Astrocyte (in vitro differentiated cells and primary cell): Measurements from ENCODE around the gene SLC6A13.

ENCODE experiments used
- CTCF ChIP-seq: IDR thresholded peaks from 2 replicates; pipeline ENCODE4 v1.5.1; 2011; ENCODE audit warnings: low read depth, mild to moderate bottlenecking, inconsistent platforms, low read length, moderate library complexity; ENCODE audit not compliant: insufficient read depth
- EZH2 ChIP-seq: IDR thresholded peaks from 2 replicates; pipeline ENCODE4 v1.6.1; 2012; ENCODE audit warnings: mild to moderate bottlenecking, low read length, inconsistent platforms; ENCODE audit not compliant: insufficient read depth

GRCh38 chr12:182381-182892, 80.2 kb downstream of the SLC6A13 start:
- TF ChIP-seq CTCF (no peak), EZH2 (no peak)
